NCI-H2107 treated with DMSO at 0.1 percent for 48 hours (cell line): ENCODE results near the gene HLA-DMA.
A peak's percentile ranks its signal among the peaks of the same experiment; 100 is the strongest.

Experiments used
- DNase-seq: peaks from one replicate; lab custom pipeline; 2025; ENCODE audit not compliant: unreplicated experiment; lab: John Stamatoyannopoulos, UW

The HLA-DMA gene

GRCh38 chr6:32974541-32975308, 21.8 kb upstream of the HLA-DMA start:
- DNase-seq: no peak

DNA sequence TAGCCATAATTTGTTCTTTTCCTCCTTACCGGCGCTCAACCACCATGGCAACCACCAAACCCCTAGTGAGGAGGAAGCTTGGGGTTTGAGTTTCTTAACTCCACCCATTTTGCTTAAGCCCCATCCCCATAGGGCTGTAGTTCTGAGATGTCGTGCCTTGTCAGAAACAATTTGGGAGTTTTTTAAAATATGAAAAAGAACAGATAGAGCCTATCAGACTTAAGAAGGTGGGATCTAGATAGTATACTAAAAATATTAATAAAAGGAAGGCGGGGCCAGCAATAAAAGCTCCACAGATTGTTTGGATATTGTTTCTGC, 21.1 kb upstream of the HLA-DMA start:
- no peak for DNase-seq

- DNase-seq: no peak
Measured at GRCh38 chr6:32973144-32974015, 20.5 kb upstream of the HLA-DMA start.

- no peak for DNase-seq
Measured at GRCh38 chr6:32972353-32973143, 19.7 kb upstream of the HLA-DMA start.

- peak; percentile 95 for DNase-seq
Measured at GRCh38 chr6:32971581-32972352, 18.9 kb upstream of the HLA-DMA start.

- no peak for DNase-seq
Measured at GRCh38 chr6:32971242-32971580, 18.3 kb upstream of the HLA-DMA start.

DNA sequence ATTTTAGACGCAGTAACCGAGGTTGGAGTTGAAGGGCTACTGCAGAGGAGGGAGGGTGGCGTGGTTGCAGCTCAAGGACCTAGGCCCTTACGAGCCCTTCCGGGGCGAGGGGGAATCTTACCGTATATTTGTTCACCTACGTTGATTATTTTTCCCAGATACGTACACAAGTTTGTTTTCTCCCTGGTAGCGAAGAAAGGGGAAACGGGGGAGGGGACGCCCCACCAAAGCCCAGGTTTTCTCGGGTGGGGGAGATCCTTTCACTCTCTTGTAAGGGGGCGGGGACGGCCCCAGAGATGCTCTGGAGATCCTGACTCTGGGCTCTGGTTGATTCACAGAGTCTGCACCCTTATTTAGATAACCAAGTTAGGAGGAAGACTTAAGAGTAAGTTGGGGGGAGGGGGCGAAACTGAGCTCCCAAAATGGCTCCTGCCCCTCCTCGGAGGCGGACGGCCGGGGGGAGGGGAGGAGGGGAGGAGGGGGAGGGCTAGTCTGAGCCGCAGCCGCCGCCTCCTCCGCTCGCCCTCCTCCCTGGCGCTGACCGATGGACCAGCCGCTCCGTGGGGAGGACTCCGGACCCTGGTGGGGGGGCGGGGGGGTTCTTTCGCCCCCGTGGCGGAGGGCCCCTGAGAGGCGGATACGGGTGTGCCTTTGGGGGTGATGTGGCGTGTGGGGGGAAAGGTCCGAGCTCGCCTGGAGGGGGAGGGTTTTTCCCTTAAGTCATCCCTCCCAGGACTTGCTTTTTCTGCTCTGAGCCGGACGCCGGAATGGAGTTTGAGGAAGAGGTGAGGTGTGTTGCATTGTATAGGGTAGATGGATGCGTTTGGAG, 17.7 kb upstream of the HLA-DMA start:
- DNase-seq: peak; percentile 34

GRCh38 chr6:32969685-32970412, 17.0 kb upstream of the HLA-DMA start:
- peak; percentile 54 for DNase-seq

- peak; percentile 54 for DNase-seq
Measured at GRCh38 chr6:32968867-32969684, 16.2 kb upstream of the HLA-DMA start.

- peak; percentile 61 for DNase-seq
Measured at GRCh38 chr6:32968093-32968866, 15.4 kb upstream of the HLA-DMA start, which contains the start of gene BRD2. TSS of gene BRD2 (plus strand) at chr6:32968594. CDS start at chr6:32972899, 4,305 bp downstream.

DNA sequence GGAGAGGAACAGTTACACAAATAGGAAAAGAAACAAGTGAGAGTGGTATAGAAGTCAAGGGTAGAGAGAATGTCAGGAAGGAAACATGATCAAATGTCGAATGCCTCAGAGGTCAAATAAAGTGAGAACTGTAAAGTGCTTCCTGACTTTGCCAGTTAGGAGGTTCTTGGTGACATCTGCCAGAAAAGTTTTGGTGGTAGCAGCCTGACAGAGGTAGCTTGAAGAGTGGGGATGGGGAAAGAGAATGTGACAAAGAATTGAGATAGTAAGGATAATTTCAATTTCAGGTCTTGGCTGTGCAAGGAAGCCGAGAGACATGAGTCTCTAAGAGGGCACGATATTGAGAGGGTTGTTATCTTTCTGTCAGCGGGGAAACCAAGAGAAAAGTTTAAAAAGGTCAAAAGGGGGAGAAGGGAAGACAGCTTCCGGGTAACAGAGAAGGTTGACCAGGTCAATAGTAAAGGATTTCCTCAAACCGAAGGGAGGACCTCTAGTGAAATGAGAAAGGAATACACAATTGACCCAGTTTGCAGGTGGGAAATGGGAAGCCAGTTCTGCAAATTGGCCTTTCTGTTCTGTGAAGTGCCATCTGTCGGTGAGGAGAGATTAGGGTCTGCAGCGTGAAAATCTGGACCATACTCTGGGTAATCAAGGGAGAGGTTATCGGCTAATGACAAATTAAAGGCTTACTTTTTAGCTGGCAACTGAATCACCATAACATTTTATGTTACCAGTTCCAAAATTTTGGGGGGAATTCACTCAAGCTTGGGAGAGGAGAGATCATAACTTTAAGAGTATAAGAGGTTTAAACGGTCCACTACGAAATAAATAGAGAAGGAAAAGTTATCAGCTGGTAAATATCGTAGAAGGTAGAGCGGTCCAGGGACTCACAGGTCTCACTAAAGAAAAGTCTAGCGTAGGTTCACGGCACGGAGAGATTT, 14.5 kb upstream of the HLA-DMA start:
- DNase-seq: peak; percentile 21

- DNase-seq: no peak
Measured at GRCh38 chr6:32964776-32965175, 11.9 kb upstream of the HLA-DMA start.

GRCh38 chr6:32963866-32964265, 11.0 kb upstream of the HLA-DMA start:
- no peak for DNase-seq

DNA sequence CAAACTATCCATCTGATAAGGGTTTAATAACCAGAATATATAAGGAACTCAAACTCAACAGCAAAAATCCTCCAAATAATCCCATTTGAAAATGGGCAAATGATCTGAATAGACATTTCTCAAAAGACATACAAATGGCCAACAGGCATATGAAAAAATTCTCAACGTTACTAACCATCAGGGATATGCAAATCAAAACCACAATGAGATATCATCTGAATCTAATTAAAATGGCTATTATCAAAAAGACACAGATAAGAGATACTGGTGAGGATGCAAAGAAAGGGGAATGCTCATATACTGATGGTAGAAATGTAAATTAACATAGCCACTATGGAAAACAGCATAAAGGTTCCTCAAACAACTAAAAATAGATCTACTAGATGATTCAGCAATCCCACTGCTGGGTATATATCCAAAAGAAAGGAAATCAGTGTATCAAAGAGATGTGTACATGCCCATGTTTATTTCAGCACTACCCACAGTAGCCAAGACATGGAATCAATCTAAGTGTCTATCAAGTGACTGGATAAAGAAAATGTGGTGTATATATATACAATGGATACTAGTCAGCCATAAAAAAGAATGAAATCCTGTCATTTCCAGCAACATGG, 9.4 kb upstream of the HLA-DMA start:
- DNase-seq: no peak

- DNase-seq: no peak
Measured at GRCh38 chr6:32960563-32960962, 7.7 kb upstream of the HLA-DMA start.

- DNase-seq: no peak
Measured at GRCh38 chr6:32956176-32956575, 3.3 kb upstream of the HLA-DMA start.
